Stimulated activated CD4-positive, alpha-beta T cell treated with anti-CD3 and anti-CD28 coated beads, Interleukin-15, amount 100 ng/mL, for 48 hours (primary cell): Measurements from ENCODE around the gene SAMD4B.

ENCODE experiments used
- DNase-seq, 2 donors: peaks; one replicate each; pipeline ENCODE4 v3.0.0-alpha.2; 2020; ENCODE audit warnings: low read depth in 2 of 2

SAMD4B gene

GRCh38 chr19:39390751-39391437 is 48.7 kb downstream of the SAMD4B start, which contains the start of the genes MED29 and PAF1:
Gene MED29, plus strand, starts transcription at chr19:39391378. Its CDS starts 45 bp downstream, at chr19:39391423.
Gene PAF1, minus strand, starts transcription at chr19:39391106. Its CDS starts 242 bp downstream, at chr19:39390864.
- DNase-seq = peak; percentile 95

GRCh38 chr19:39397360-39398296 is 55.4 kb downstream of the SAMD4B start:
- DNase-seq = peak; percentile 84 to 91

GRCh38 chr19:39398297-39398864 is 56.2 kb downstream of the SAMD4B start:
- peak in 1 of 2 donors; percentile 57 for DNase-seq

- DNase-seq = no peak
Observed at GRCh38 chr19:39399668-39400050, 57.4 kb downstream of the SAMD4B start.

- no peak for DNase-seq
Observed at GRCh38 chr19:39400061-39400460, 57.8 kb downstream of the SAMD4B start.

GRCh38 chr19:39401070-39401548 is 58.9 kb downstream of the SAMD4B start:
- no peak for DNase-seq

GRCh38 chr19:39401549-39402345 is 59.5 kb downstream of the SAMD4B start:
- DNase-seq = peak; percentile 78 to 82

- peak; percentile 80 to 82 for DNase-seq
Observed at GRCh38 chr19:39402346-39403300, 60.4 kb downstream of the SAMD4B start.

- DNase-seq = peak; percentile 93 to 96
Observed at GRCh38 chr19:39403331-39404312, 61.4 kb downstream of the SAMD4B start.

- DNase-seq = no peak
Observed at GRCh38 chr19:39405261-39405957, 63.2 kb downstream of the SAMD4B start.

- DNase-seq = peak; percentile 78 to 84
Observed at GRCh38 chr19:39405958-39406655, 63.9 kb downstream of the SAMD4B start.

GRCh38 chr19:39406656-39407409 is 64.6 kb downstream of the SAMD4B start, which contains the start of gene ZFP36:
Gene ZFP36, plus strand, starts transcription at chr19:39406847. Its CDS starts 58 bp downstream, at chr19:39406905.
- DNase-seq = peak; percentile 82 to 85

- no peak for DNase-seq
Observed at GRCh38 chr19:39407410-39407659, 65.1 kb downstream of the SAMD4B start.

- DNase-seq = no peak
Observed at GRCh38 chr19:39407660-39408391, 65.6 kb downstream of the SAMD4B start.

GRCh38 chr19:39408392-39409207 is 66.4 kb downstream of the SAMD4B start:
- DNase-seq = no peak
